HL-60 (cell line): ENCODE data around the gene TSPAN15.

Experiments
- DNase-seq, 2 experiments: peaks; one replicate each; pipeline ENCODE4 v3.0.0-alpha.2; 2010 to 2020; ENCODE audit warnings: low read depth in 1 of 2, low spot score in 1 of 2
- H3K27ac ChIP-seq: fragments of 250-450 bp; sonication (Bioruptor Pico); replicated peaks from 2 replicates; pipeline ENCODE4 v1.5.1; 2020; ENCODE audit warnings: mild to moderate bottlenecking, moderate library complexity
- H3K27me3 ChIP-seq: fragments of 250-450 bp; sonication (Bioruptor Pico); 2 replicates; pipeline ENCODE4 v1.5.1; 2021; ENCODE audit warnings: mild to moderate bottlenecking, moderate library complexity; ENCODE audit not compliant: insufficient read depth, poor library complexity, severe bottlenecking
- H3K4me3 ChIP-seq: replicated peaks from 2 replicates; pipeline ENCODE4 v1.5.1; 2011; ENCODE audit warnings: mild to moderate bottlenecking, control low read depth, low read length; ENCODE audit not compliant: insufficient read depth
- GABPA ChIP-seq: IDR thresholded peaks from 2 replicates; pipeline ENCODE4 v1.6.1; 2012; ENCODE audit warnings: low read depth
- POLR2AphosphoS5 ChIP-seq: IDR thresholded peaks from 2 replicates; pipeline ENCODE4 v1.6.1; 2012; ENCODE audit warnings: low read depth
- SPI1 ChIP-seq: IDR thresholded peaks from 2 replicates; pipeline ENCODE4 v1.6.1; 2012; ENCODE audit warnings: low read depth, mild to moderate bottlenecking, borderline replicate concordance
- TF ChIP-seq, protein P1 (sequence below): IDR thresholded peaks from one replicate; pipeline ENCODE4 v1.5.1; 2011; ENCODE audit warnings: low read length, control low read depth, inconsistent platforms; ENCODE audit not compliant: insufficient read depth
- TF ChIP-seq, protein P2 (sequence below): IDR thresholded peaks from 2 replicates; pipeline ENCODE4 v1.6.1; 2012; ENCODE audit warnings: low read depth; ENCODE audit not compliant: insufficient replicate concordance

TSPAN15 gene

DNA sequence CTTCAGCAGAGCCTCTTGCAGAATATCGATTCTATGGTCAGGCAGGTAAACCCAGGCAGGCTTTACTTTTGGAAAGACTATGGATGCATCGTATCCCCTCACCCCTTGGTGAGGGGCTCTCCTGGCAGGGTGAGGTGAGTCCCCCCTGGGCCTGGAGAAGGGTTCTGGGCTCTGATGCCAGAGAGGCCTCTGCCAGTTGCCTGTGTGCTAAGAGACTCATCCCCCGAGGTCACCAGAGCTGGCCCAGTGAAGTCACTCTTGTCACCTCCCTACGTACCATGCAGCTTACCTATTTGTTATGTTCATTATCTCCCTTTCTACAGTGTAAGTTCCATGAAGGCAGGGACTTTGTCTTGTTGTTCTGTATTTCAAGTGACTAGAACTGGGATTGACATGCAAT is 51.3 kb downstream of the TSPAN15 start:
- Histone ChIP-seq H3K27me3 (no peaks in the 10 kb centered on the region), H3K27ac (no peak overlapping the region), H3K4me3 (no peak overlapping the region)
- no peak for TF ChIP-seq SPI1
- TF ChIP-seq, protein P1, sequence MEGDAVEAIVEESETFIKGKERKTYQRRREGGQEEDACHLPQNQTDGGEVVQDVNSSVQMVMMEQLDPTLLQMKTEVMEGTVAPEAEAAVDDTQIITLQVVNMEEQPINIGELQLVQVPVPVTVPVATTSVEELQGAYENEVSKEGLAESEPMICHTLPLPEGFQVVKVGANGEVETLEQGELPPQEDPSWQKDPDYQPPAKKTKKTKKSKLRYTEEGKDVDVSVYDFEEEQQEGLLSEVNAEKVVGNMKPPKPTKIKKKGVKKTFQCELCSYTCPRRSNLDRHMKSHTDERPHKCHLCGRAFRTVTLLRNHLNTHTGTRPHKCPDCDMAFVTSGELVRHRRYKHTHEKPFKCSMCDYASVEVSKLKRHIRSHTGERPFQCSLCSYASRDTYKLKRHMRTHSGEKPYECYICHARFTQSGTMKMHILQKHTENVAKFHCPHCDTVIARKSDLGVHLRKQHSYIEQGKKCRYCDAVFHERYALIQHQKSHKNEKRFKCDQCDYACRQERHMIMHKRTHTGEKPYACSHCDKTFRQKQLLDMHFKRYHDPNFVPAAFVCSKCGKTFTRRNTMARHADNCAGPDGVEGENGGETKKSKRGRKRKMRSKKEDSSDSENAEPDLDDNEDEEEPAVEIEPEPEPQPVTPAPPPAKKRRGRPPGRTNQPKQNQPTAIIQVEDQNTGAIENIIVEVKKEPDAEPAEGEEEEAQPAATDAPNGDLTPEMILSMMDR, result no peak
- TF ChIP-seq, protein P2, sequence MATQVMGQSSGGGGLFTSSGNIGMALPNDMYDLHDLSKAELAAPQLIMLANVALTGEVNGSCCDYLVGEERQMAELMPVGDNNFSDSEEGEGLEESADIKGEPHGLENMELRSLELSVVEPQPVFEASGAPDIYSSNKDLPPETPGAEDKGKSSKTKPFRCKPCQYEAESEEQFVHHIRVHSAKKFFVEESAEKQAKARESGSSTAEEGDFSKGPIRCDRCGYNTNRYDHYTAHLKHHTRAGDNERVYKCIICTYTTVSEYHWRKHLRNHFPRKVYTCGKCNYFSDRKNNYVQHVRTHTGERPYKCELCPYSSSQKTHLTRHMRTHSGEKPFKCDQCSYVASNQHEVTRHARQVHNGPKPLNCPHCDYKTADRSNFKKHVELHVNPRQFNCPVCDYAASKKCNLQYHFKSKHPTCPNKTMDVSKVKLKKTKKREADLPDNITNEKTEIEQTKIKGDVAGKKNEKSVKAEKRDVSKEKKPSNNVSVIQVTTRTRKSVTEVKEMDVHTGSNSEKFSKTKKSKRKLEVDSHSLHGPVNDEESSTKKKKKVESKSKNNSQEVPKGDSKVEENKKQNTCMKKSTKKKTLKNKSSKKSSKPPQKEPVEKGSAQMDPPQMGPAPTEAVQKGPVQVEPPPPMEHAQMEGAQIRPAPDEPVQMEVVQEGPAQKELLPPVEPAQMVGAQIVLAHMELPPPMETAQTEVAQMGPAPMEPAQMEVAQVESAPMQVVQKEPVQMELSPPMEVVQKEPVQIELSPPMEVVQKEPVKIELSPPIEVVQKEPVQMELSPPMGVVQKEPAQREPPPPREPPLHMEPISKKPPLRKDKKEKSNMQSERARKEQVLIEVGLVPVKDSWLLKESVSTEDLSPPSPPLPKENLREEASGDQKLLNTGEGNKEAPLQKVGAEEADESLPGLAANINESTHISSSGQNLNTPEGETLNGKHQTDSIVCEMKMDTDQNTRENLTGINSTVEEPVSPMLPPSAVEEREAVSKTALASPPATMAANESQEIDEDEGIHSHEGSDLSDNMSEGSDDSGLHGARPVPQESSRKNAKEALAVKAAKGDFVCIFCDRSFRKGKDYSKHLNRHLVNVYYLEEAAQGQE, result no peak
- no peak for TF ChIP-seq POLR2AphosphoS5
- TF ChIP-seq GABPA, result no peak
- DNase-seq, result no peak

DNA sequence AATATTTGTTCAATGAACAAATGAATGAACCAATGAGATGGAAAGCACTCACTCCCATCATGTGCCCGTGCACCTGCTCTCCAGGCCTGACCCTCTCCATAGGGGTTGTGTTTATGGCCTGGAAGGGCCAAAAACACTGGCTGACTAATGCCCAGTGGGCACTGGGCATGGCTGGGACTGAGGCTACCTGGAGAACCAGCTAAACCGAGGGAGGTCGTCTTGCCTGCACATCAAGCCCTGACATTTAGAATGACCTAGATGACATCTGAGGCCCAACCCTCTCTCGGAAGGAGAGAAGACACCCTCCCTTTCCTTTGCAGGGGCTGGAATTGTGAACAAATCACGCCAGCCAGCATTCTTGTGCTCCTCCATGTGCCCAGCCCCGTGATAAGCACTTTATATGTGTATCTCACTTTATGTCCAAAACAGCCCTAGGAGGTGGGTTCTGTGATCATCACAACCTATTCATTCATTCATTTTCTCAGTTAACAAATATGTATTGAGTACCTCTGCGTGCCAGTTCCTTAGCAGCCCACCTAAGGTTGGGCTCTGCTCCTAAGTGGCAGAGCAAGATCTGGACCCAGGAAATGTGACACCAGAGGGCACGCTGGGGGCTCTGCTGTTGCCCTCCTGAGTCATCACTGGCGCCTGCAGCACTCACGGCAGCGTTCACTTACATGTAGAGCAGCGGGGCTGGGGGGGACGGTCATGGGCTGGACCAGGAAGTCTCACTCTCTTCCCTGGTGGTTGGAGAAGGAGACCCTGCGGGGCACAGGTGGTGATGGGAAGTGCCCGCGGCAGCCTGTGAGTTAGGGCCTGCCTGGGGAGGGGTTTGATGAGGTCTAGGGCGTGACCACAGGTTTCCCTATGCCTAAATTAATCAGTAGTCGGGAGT is 52.0 kb downstream of the TSPAN15 start:
- H3K4me3 ChIP-seq, result no peak overlapping the region
- DNase-seq, result no peak
- TF ChIP-seq GABPA (no peak), POLR2AphosphoS5 (no peak), SPI1 (no peak)
- TF ChIP-seq, protein P2, result no peak
- TF ChIP-seq, protein P1, result no peak
- H3K27ac ChIP-seq, result no peak overlapping the region
- no peaks in the 10 kb centered on the region for H3K27me3 ChIP-seq

DNA sequence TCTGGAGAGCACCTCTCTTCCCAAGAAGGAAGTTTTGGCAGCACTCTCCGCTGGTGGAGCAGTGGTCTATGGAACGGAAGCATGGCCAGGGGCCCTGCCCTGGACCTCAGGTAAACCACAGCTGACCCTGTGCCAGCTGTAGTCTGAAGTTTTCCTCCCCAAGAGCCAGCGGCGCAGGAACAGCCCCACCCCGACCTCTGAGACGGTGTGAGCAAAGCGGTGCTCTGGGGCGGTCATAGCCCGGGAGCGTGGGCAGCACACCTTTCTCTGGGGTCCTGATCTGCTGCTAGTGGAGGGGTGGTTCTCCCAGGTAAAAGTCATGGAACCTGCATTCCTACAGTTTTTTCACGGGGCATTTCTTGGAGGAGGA is 52.6 kb downstream of the TSPAN15 start:
- DNase-seq, result no peak
- TF ChIP-seq, protein P1, result no peak
- TF ChIP-seq GABPA (no peak), SPI1 (no peak), POLR2AphosphoS5 (no peak)
- TF ChIP-seq, protein P2, result no peak
- H3K4me3 ChIP-seq, result no peak overlapping the region
- no peak overlapping the region for H3K27ac ChIP-seq
- no peaks in the 10 kb centered on the region for H3K27me3 ChIP-seq
